Natural killer cell (primary cell): ENCODE results near the gene CHIC2. TPM values are rescaled to one million over a fixed set of nuclear protein-coding genes. Genes with fewer than 3 reads are reported as not detected.
A peak's percentile ranks its signal among the peaks of the same experiment; 100 is the strongest.

Source experiments
- ATAC-seq, 3 donors: fragments of 150-1000 bp in 2 of 3; fragments of 200-7000 bp in 1 of 3; cut with Tn5 transposase; 1 replicate in 1 of 3; 2 replicates in 2 of 3; pipeline ENCODE4 v1.10.0; 2021; ENCODE audit warnings: mild to moderate bottlenecking in 2 of 3, moderate library complexity in 2 of 3
- DNase-seq, 2 donors: peaks; one replicate each; pipeline versions ENCODE4 v3.0.0 to v3.0.0-alpha.2; 2013 to 2021; ENCODE audit warnings: mixed read lengths in 1 of 2
- H3K27ac ChIP-seq: one replicate; pipeline ENCODE4 v1.5.1; 2013; ENCODE audit warnings: mild to moderate bottlenecking, low read length
- H3K27me3 ChIP-seq: one replicate; pipeline ENCODE4 v1.6.1; 2013; ENCODE audit warnings: low read length; ENCODE audit not compliant: control insufficient read depth, insufficient read depth
- H3K36me3 ChIP-seq: one replicate; pipeline ENCODE4 v1.6.1; 2013; ENCODE audit warnings: low read length; ENCODE audit not compliant: control insufficient read depth, insufficient read depth
- H3K4me1 ChIP-seq: one replicate; pipeline ENCODE4 v1.6.1; 2013; ENCODE audit warnings: low read length; ENCODE audit not compliant: control insufficient read depth, insufficient read depth
- H3K4me3 ChIP-seq: one replicate; pipeline ENCODE4 v1.5.1; 2013; ENCODE audit warnings: low read length
- H3K9me3 ChIP-seq: one replicate; pipeline ENCODE4 v1.6.1; 2013; ENCODE audit warnings: low read length; ENCODE audit not compliant: control insufficient read depth, insufficient read depth
- H3K27ac Mint-ChIP-seq, 2 donors: one replicate each; pipeline ENCODE4 v1.8.0; 2022; ENCODE audit warnings: mild to moderate bottlenecking in 2 of 2, mixed read lengths in 2 of 2, moderate library complexity in 1 of 2
- H3K27me3 Mint-ChIP-seq, 2 donors: one replicate each; pipeline ENCODE4 v1.8.0; 2022; ENCODE audit warnings: low read depth in 2 of 2, mixed read lengths in 2 of 2
- H3K36me3 Mint-ChIP-seq: one replicate; pipeline ENCODE4 v1.8.0; 2022; ENCODE audit warnings: mixed read lengths
- H3K4me1 Mint-ChIP-seq, 2 donors: one replicate each; pipeline ENCODE4 v1.8.0; 2022; ENCODE audit warnings: mixed read lengths in 2 of 2
- H3K4me3 Mint-ChIP-seq: one replicate; pipeline ENCODE4 v1.8.0; 2022; ENCODE audit warnings: mild to moderate bottlenecking, moderate library complexity, mixed read lengths
- H3K9me3 Mint-ChIP-seq, 2 donors: one replicate each; pipeline ENCODE4 v1.8.0; 2022; ENCODE audit warnings: mixed read lengths in 2 of 2
- WGBS: methylation state at CpG from one replicate; pipeline ENCODE4 v1.1.7; 2013; ENCODE audit warnings: missing lambda C conversion rate; ENCODE audit not compliant: insufficient coverage; 5-methylcytosine and 5-hydroxymethylcytosine counted together
- intact Hi-C: fragments of 100-400 bp; cut with micrococcal nuclease; formaldehyde crosslinking; loops from one replicate; pipeline ENCODE4 v1.14.2; 2022
- total RNA-seq, 4 donors: library from RNA; stranded (reverse); fragments of 120-200 nt in 1 of 4; gene quantifications; one replicate each; pipeline versions ENCODE4 v1.2.3 to v1.2.4, GENCODE V29; 2013 to 2022
- TF ChIP-seq, protein P1 (sequence below): fragments of 200-600 bp; IDR thresholded peaks from one replicate; pipeline ENCODE4 v1.8.0; 2022; ENCODE audit warnings: antibody characterized with exemption

CHIC2 gene
- total RNA-seq, 3 donors from 2014 or later (not counting 1 experiment from before 2014, with no cell fraction given) = 62.0 to 85.0 (median 79.7) TPM

DNA sequence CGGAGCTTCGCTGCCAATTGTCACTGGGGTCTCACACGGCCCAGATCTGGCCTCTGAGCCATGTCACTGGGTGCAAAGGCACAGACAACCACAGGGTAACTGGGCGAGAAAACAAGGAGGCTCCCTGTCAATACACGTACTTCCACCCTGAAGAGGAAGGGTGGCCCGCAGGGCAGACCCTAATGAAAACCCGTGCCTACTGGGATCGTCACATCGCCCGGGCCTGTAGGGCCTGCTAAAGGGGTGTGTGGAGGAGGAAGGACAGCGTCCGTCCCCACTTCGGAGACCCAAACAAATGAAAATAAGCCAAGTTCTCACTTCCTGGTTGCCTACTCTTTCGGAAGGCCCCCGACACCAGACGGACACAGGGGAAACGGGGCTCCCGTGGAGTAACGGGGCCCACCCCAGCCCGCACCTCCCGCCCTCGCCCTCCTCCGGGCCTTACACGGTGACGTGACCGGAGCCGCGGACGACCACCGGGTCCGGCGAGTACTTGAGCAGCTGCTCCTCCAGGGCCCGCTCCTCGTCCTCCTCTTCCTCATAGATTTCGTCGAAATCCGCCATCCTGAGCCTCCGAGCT lies 578 bp downstream of the CHIC2 start:
- Histone ChIP-seq H3K4me3 (peak overlapping the region; percentile 52), H3K27ac (peak overlapping the region; percentile 88), H3K9me3 (no peaks in the 10 kb centered on the region), H3K27me3 (no peaks in the 10 kb centered on the region), H3K4me1 (peaks cover 3% of the 10 kb centered on the region), H3K36me3 (peaks cover 2% of the 10 kb centered on the region)
- Mint-ChIP-seq H3K36me3 (no peaks in the 10 kb centered on the region), H3K4me3 (peak overlapping the region; percentile 95), H3K27me3 (no peaks in the 10 kb centered on the region), H3K4me1 (peaks cover 53 to 55% of the 10 kb centered on the region in 2 donors), H3K27ac (peak overlapping the region; percentile 96 to 97), H3K9me3 (no peaks in the 10 kb centered on the region)
- TF ChIP-seq, protein P1, sequence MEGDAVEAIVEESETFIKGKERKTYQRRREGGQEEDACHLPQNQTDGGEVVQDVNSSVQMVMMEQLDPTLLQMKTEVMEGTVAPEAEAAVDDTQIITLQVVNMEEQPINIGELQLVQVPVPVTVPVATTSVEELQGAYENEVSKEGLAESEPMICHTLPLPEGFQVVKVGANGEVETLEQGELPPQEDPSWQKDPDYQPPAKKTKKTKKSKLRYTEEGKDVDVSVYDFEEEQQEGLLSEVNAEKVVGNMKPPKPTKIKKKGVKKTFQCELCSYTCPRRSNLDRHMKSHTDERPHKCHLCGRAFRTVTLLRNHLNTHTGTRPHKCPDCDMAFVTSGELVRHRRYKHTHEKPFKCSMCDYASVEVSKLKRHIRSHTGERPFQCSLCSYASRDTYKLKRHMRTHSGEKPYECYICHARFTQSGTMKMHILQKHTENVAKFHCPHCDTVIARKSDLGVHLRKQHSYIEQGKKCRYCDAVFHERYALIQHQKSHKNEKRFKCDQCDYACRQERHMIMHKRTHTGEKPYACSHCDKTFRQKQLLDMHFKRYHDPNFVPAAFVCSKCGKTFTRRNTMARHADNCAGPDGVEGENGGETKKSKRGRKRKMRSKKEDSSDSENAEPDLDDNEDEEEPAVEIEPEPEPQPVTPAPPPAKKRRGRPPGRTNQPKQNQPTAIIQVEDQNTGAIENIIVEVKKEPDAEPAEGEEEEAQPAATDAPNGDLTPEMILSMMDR = no peak
- intact Hi-C loops = loop anchor here (1.0 to 5.0 kb wide), 3 partner anchors 59 to 1483 kb away; partner anchors contain the start of genes CLOCK and FIP1L1
- peak; percentile 61 to 64 for DNase-seq
- under 1% methylated on average over 38 of the region's 38 CpGs for WGBS
- peak; percentile 34 to 52 (median 39) for ATAC-seq

DNA sequence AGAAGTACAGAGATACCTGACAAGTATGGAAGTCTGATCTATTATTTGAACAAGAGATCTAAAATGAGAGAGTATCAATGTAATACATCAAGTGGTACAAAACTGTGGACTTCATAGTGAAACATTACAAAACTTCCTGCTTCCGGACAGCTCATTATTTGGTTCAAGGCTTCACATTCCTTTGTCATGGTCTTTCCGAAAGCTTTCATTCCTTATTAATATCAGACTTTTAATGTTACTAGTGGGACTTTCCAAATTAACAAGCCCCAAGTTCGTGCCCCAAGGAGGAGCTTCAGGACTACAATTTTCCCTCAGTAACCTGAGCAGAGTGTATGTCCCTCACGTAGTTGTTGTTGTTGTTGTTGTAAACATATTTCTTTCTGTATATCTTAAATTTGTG lies 1.2 kb downstream of the CHIC2 start:
- H3K4me3 Mint-ChIP-seq = peak overlapping the region; percentile 95
- Histone ChIP-seq H3K9me3 (no peaks in the 10 kb centered on the region), H3K4me3 (peak overlapping the region; percentile 52), H3K4me1 (peaks cover 3% of the 10 kb centered on the region), H3K27me3 (no peaks in the 10 kb centered on the region), H3K36me3 (peaks cover 2% of the 10 kb centered on the region), H3K27ac (peak overlapping the region; percentile 88)
- intact Hi-C loops = loop anchor here (5.0 kb wide), 2 partner anchors 686 to 1484 kb away; partner anchors contain the start of genes CLOCK and FIP1L1
- ATAC-seq (peak in 1 of 3 donors; percentile 2), DNase-seq (peak in 1 of 2 donors; percentile 43)
- no peaks in the 10 kb centered on the region for H3K9me3 Mint-ChIP-seq
- TF ChIP-seq, protein P1 = no peak
- WGBS = 2% methylated on average over 3 of the region's 4 CpGs
- H3K36me3 Mint-ChIP-seq = no peaks in the 10 kb centered on the region
- H3K4me1 Mint-ChIP-seq = peaks cover 59 to 61% of the 10 kb centered on the region in 2 donors
- H3K27me3 Mint-ChIP-seq = no peaks in the 10 kb centered on the region
- peak overlapping the region; percentile 96 to 97 for H3K27ac Mint-ChIP-seq

DNA sequence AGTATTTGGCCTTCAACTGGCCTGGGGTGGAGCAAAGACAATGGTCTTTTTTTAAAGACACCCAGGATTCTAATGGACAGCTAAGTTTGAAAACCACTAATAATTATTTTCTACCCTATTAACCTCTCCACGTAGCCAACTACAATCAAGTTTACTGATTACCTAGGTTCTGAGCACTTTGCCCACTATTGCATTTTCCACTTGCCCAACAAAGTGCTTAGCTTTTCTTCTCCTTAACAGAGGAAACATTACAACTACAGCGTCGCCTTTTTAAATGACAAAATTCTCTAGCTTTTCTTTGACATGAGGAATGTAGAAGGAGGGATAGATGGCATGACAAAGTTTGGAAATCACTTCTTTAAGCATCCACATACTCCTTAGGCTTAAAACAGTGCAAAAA lies 2.0 kb downstream of the CHIC2 start:
- WGBS = 63% methylated on average over 1 of the region's 3 CpGs
- intact Hi-C loops = loop anchor here (5.0 kb wide), 2 partner anchors 685 to 1485 kb away; partner anchors contain the start of genes CLOCK and FIP1L1
- TF ChIP-seq, protein P1 = no peak
- Mint-ChIP-seq H3K36me3 (no peaks in the 10 kb centered on the region), H3K27ac (peak overlapping the region; percentile 96 to 97), H3K9me3 (no peaks in the 10 kb centered on the region), H3K4me1 (peaks cover 68 to 70% of the 10 kb centered on the region in 2 donors), H3K4me3 (peak overlapping the region; percentile 95), H3K27me3 (no peaks in the 10 kb centered on the region)
- H3K27me3 ChIP-seq = no peaks in the 10 kb centered on the region
- ATAC-seq (no peak), DNase-seq (no peak)
- H3K4me1 ChIP-seq = peaks cover 4% of the 10 kb centered on the region
- H3K36me3 ChIP-seq = peaks cover 2% of the 10 kb centered on the region
- H3K4me3 ChIP-seq = peak overlapping the region; percentile 52
- H3K9me3 ChIP-seq = no peaks in the 10 kb centered on the region
- H3K27ac ChIP-seq = peak overlapping the region; percentile 88
